Activated CD8-positive, alpha-beta memory T cell treated with anti-CD3 and anti-CD28 coated beads, Interleukin-2, amount 50 U/mL, for 1 hour (primary cell): ENCODE measurements around the gene BLTP2.

Experiments
- DNase-seq: peaks from one replicate; pipeline ENCODE4 v3.0.0-alpha.2; 2020; ENCODE audit errors: extremely low read depth

Gene BLTP2

GRCh38 chr17:28598799-28599310 lies 46.1 kb downstream of the BLTP2 start, which contains the start of gene SPAG5:
TSS of gene SPAG5 (minus strand) at chr17:28599025. CDS start at chr17:28598946, 79 bp downstream.
- DNase-seq = peak; percentile 82

DNA sequence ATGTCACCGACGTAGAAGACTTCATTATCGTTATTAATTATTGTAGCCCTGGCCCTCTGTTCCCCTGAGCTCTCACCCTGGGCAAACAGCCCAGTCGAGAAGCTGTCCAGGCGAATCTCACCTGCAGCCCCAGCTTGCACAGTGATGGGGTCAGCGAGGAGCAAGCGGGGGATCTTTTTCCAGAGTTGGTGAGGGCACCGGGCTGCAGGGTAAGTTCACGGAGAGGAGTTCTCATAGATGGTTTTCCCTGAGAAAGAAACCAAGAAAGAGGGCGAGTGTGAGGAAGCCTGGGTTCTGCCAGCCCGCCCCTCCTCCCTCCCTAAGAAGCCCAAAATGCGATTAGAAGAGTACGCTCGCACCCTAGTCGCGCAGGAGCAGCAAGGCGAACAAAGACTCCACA lies 46.6 kb downstream of the BLTP2 start:
- DNase-seq = no peak

DNA sequence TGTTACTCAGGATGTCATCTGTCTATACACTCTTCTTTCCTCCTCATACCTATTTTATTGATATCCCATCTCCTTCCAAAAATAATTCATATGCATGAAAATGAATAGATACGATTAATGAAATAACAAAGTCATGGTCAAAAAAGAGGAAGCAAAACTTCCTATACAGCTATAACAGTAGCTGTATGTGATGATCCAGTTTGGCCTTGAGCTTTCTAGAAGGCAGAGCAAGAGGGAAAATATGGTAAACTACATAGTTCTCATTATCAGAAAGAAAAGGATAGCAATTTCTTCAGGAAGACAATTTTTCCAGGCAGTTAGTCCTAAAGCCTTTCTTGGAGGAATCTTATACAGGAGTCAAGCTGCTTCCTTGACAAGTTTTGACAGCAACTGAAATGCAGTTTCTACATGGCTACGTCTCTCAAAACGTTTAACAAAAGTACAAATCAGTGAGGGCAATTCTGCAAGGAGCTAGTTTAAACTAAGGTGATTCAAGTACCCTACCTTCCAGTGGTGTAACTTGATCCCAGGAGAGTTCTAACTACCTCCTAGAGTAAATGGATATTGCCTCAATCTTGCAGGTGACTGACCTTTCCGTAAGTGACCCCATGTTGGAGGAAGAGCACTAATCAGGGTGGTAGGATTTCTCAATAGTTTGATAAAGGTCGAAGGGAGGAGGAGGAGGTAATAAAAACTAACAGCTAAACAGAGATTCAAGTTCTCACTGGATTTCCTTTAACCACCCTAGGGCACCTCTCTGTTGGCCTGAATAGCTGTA lies 47.2 kb downstream of the BLTP2 start:
- DNase-seq = no peak
